HG02798 (cell line): Measurements from ENCODE around the gene ALOX12B.
A peak's percentile ranks its signal among the peaks of the same experiment; 100 is the strongest.
"Not testable (repeated sequence)": the region's sequence is repeated elsewhere in the genome, so short reads cannot be mapped to it uniquely, and the experiment has no call there.

Experiments
- ATAC-seq: cut with Tn5 transposase; IDR thresholded peaks from one replicate; pipeline ENCODE4 v1.9.1; 2021; ENCODE audit warnings: mild to moderate bottlenecking; ENCODE audit not compliant: unreplicated experiment, poor library complexity

ALOX12B gene

GRCh38 chr17:8091033-8091687, 3.6 kb upstream of the ALOX12B start:
- no peak for ATAC-seq

GRCh38 chr17:8089728-8090127, 2.2 kb upstream of the ALOX12B start:
- ATAC-seq = no peak

GRCh38 chr17:8087952-8088230, 375 bp upstream of the ALOX12B start:
- no peak for ATAC-seq

GRCh38 chr17:8084250-8084649, 3.3 kb downstream of the ALOX12B start:
- no peak for ATAC-seq

- no peak for ATAC-seq
Measured at GRCh38 chr17:8082292-8082691, 5.2 kb downstream of the ALOX12B start.

- ATAC-seq = no peak
Measured at GRCh38 chr17:8081876-8082275, 5.6 kb downstream of the ALOX12B start.

- ATAC-seq = no peak
Measured at GRCh38 chr17:8080799-8081219, 6.7 kb downstream of the ALOX12B start.

GRCh38 chr17:8080208-8080798, 7.2 kb downstream of the ALOX12B start:
- no peak for ATAC-seq

- peak; percentile 73 for ATAC-seq
Measured at GRCh38 chr17:8079291-8080207, 8.0 kb downstream of the ALOX12B start.

- ATAC-seq = not testable (repeated sequence)
Measured at GRCh38 chr17:8077939-8078338, 9.6 kb downstream of the ALOX12B start.

- no peak for ATAC-seq
Measured at GRCh38 chr17:8076502-8077266, 10.8 kb downstream of the ALOX12B start.

GRCh38 chr17:8075574-8076342, 11.8 kb downstream of the ALOX12B start:
- ATAC-seq = no peak

- ATAC-seq = no peak
Measured at GRCh38 chr17:8075081-8075480, 12.4 kb downstream of the ALOX12B start.

GRCh38 chr17:8074554-8074953, 13.0 kb downstream of the ALOX12B start:
- ATAC-seq = no peak

- no peak for ATAC-seq
Measured at GRCh38 chr17:8073627-8074484, 13.7 kb downstream of the ALOX12B start.

GRCh38 chr17:8072729-8073461, 14.6 kb downstream of the ALOX12B start:
- ATAC-seq = no peak

- ATAC-seq = no peak
Measured at GRCh38 chr17:8072341-8072728, 15.2 kb downstream of the ALOX12B start.

- no peak for ATAC-seq
Measured at GRCh38 chr17:8071496-8071895, 16.0 kb downstream of the ALOX12B start.

GRCh38 chr17:8069587-8069860, 18.0 kb downstream of the ALOX12B start:
- ATAC-seq = no peak
